ENCODE data around the gene DGCR8.

Gene DGCR8

GRCh38 chr22:20083891-20084546, 4.0 kb downstream of the DGCR8 start:
- no peak overlapping the region for H3K27ac ChIP-seq
- H3K4me3 ChIP-seq = no peak overlapping the region
- H3K36me3 ChIP-seq (ENCODE audit: insufficient read depth, low read length) = peaks cover 43% of the 10 kb centered on the region
- no peak for DNase-seq (ENCODE audit: low read depth, low spot score)
- peak overlapping the region; percentile 55 for H3K9ac ChIP-seq (ENCODE audit: insufficient read length)
- no peaks in the 10 kb centered on the region for H3K9me3 ChIP-seq (ENCODE audit: low read depth, low read length)
- TF ChIP-seq FOXP2 (optimal IDR thresholded peaks at IDR 0.05; ENCODE audit: control extremely low read depth, extremely low read length, insufficient read depth) (no peak), POLR2AphosphoS5 (IDR thresholded peaks at IDR 0.05; ENCODE audit: borderline replicate concordance, low read depth, low read length) (no peak), EZH2 (IDR thresholded peaks at IDR 0.05) (no peak)

- Histone ChIP-seq H3K4me3 (no peak overlapping the region), H3K36me3 (ENCODE audit: insufficient read depth, low read length) (peaks cover 51% of the 10 kb centered on the region), H3K9me3 (ENCODE audit: low read depth, low read length) (no peaks in the 10 kb centered on the region), H3K9ac (ENCODE audit: insufficient read length) (no peak overlapping the region), H3K27ac (0 out of 2 replicates have a peak overlapping the region, but pooled peaks have one; percentile 19)
- DNase-seq (ENCODE audit: low read depth, low spot score) = no peak
- TF ChIP-seq EZH2 (IDR thresholded peaks at IDR 0.05) (no peak), FOXP2 (optimal IDR thresholded peaks at IDR 0.05; ENCODE audit: control extremely low read depth, extremely low read length, insufficient read depth) (no peak), POLR2AphosphoS5 (IDR thresholded peaks at IDR 0.05; ENCODE audit: borderline replicate concordance, low read depth, low read length) (no peak)
Measured at GRCh38 chr22:20084547-20085413, 4.7 kb downstream of the DGCR8 start.

- H3K36me3 ChIP-seq (ENCODE audit: insufficient read depth, low read length) = peaks cover 60% of the 10 kb centered on the region
- TF ChIP-seq POLR2AphosphoS5 (IDR thresholded peaks at IDR 0.05; ENCODE audit: borderline replicate concordance, low read depth, low read length) (no peak), EZH2 (IDR thresholded peaks at IDR 0.05) (no peak), FOXP2 (optimal IDR thresholded peaks at IDR 0.05; ENCODE audit: control extremely low read depth, extremely low read length, insufficient read depth) (no peak)
Measured at GRCh38 chr22:20085651-20086050, 5.6 kb downstream of the DGCR8 start.

DNA sequence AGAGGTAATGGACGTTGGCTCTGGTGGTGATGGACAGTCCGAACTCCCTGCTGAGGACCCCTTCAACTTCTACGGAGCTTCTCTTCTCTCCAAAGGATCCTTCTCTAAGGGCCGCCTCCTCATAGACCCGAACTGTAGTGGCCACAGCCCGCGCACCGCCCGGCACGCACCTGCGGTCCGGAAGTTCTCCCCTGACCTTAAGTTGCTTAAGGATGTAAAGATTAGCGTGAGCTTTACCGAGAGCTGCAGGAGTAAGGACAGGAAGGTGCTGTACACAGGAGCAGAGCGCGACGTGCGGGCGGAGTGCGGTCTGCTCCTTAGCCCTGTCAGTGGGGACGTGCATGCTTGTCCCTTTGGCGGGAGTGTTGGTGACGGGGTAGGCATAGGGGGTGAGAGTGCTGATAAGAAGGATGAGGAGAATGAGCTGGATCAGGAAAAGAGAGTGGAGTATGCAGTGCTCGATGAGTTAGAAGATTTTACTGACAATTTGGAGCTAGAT, 6.1 kb downstream of the DGCR8 start:
- Histone ChIP-seq H3K9ac (ENCODE audit: insufficient read length) (no peak overlapping the region), H3K27ac (no peak overlapping the region), H3K36me3 (ENCODE audit: insufficient read depth, low read length) (peaks cover 65% of the 10 kb centered on the region), H3K9me3 (ENCODE audit: low read depth, low read length) (no peaks in the 10 kb centered on the region), H3K4me3 (no peak overlapping the region)
- no peak for DNase-seq (ENCODE audit: low read depth, low spot score)
- TF ChIP-seq EZH2 (IDR thresholded peaks at IDR 0.05) = no peak
- TF ChIP-seq FOXP2 (optimal IDR thresholded peaks at IDR 0.05; ENCODE audit: control extremely low read depth, extremely low read length, insufficient read depth) = no peak
- no peak for TF ChIP-seq POLR2AphosphoS5 (IDR thresholded peaks at IDR 0.05; ENCODE audit: borderline replicate concordance, low read depth, low read length)

More at GRCh38 chr22:20085651-20086050, 5.6 kb downstream of the DGCR8 start:
- no peaks in the 10 kb centered on the region for H3K9me3 ChIP-seq (ENCODE audit: low read depth, low read length)
- H3K27ac ChIP-seq = no peak overlapping the region
- H3K4me3 ChIP-seq = no peak overlapping the region
- no peak for DNase-seq (ENCODE audit: low read depth, low spot score)
- H3K9ac ChIP-seq (ENCODE audit: insufficient read length) = no peak overlapping the region

- DNase-seq (ENCODE audit: low read depth, low spot score) = no peak
- no peaks in the 10 kb centered on the region for H3K9me3 ChIP-seq (ENCODE audit: low read depth, low read length)
- H3K9ac ChIP-seq (ENCODE audit: insufficient read length) = no peak overlapping the region
- H3K27ac ChIP-seq = no peak overlapping the region
- H3K4me3 ChIP-seq = no peak overlapping the region
- no peak for TF ChIP-seq POLR2AphosphoS5 (IDR thresholded peaks at IDR 0.05; ENCODE audit: borderline replicate concordance, low read depth, low read length)
- no peak for TF ChIP-seq FOXP2 (optimal IDR thresholded peaks at IDR 0.05; ENCODE audit: control extremely low read depth, extremely low read length, insufficient read depth)
- no peak for TF ChIP-seq EZH2 (IDR thresholded peaks at IDR 0.05)
- peaks cover 71% of the 10 kb centered on the region for H3K36me3 ChIP-seq (ENCODE audit: insufficient read depth, low read length)
Measured at GRCh38 chr22:20086763-20087162, 6.7 kb downstream of the DGCR8 start.

- no peak for TF ChIP-seq POLR2AphosphoS5 (IDR thresholded peaks at IDR 0.05; ENCODE audit: borderline replicate concordance, low read depth, low read length)
- TF ChIP-seq FOXP2 (optimal IDR thresholded peaks at IDR 0.05; ENCODE audit: control extremely low read depth, extremely low read length, insufficient read depth) = no peak
- no peak for TF ChIP-seq EZH2 (IDR thresholded peaks at IDR 0.05)
- no peak for DNase-seq (ENCODE audit: low read depth, low spot score)
- H3K9ac ChIP-seq (ENCODE audit: insufficient read length) = no peak overlapping the region
- H3K27ac ChIP-seq = no peak overlapping the region
- H3K4me3 ChIP-seq = no peak overlapping the region
- H3K9me3 ChIP-seq (ENCODE audit: low read depth, low read length) = no peaks in the 10 kb centered on the region
- H3K36me3 ChIP-seq (ENCODE audit: insufficient read depth, low read length) = peaks cover 79% of the 10 kb centered on the region
Measured at GRCh38 chr22:20087319-20088262, 7.5 kb downstream of the DGCR8 start.

- Histone ChIP-seq H3K36me3 (ENCODE audit: insufficient read depth, low read length) (peaks cover 86% of the 10 kb centered on the region), H3K9ac (ENCODE audit: insufficient read length) (no peak overlapping the region), H3K4me3 (no peak overlapping the region), H3K9me3 (ENCODE audit: low read depth, low read length) (no peaks in the 10 kb centered on the region), H3K27ac (no peak overlapping the region)
- TF ChIP-seq FOXP2 (optimal IDR thresholded peaks at IDR 0.05; ENCODE audit: control extremely low read depth, extremely low read length, insufficient read depth) (no peak), POLR2AphosphoS5 (IDR thresholded peaks at IDR 0.05; ENCODE audit: borderline replicate concordance, low read depth, low read length) (no peak)
- no peak for DNase-seq (ENCODE audit: low read depth, low spot score)
Measured at GRCh38 chr22:20088263-20088648, 8.2 kb downstream of the DGCR8 start.
